DND-41 (cell line): Measurements from ENCODE around the gene BICRAL.

Experiments used
- CTCF ChIP-seq: IDR thresholded peaks from 2 replicates; pipeline ENCODE4 v1.5.1; 2012; ENCODE audit warnings: borderline replicate concordance, low read length, moderate library complexity, mild to moderate bottlenecking; ENCODE audit not compliant: poor library complexity, severe bottlenecking; ENCODE audit errors: extremely low read depth
- EZH2 ChIP-seq: IDR thresholded peaks from 3 replicates; pipeline ENCODE4 v1.6.1; 2012; ENCODE audit warnings: borderline replicate concordance, low read depth, mild to moderate bottlenecking, moderate library complexity, low read length, inconsistent platforms; ENCODE audit not compliant: severe bottlenecking

DNA sequence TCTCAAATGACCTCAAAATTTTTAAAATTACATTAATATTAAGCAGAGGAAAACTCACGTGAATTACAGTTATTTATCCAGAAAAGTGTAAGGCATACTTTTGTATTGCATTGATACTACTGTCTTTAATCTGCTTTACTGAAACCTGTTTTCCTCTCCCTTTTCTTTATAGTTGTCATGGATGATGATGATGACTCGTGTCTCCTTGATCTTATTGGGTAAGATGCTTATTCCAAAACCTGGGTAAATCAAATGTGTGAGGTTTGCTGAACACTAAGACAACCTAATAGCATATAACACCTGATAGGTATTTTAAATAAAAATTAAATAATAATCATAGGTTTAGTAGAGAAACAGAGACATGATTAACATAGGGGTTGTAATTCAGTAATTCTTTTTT is 40.0 kb downstream of the BICRAL start:
- TF ChIP-seq EZH2 (no peak), CTCF (no peak)
